ENCODE results near the gene ZNRF2.

ZNRF2 gene

GRCh38 chr7:30321089-30321881, 36.9 kb downstream of the ZNRF2 start:
- H3K4me3 ChIP-seq (ENCODE audit: low read depth, low read length) = no peak overlapping the region
- TF ChIP-seq CTCF (IDR thresholded peaks at IDR 0.05; ENCODE audit: low read depth, low read length) = no peak

GRCh38 chr7:30321882-30322192, 37.4 kb downstream of the ZNRF2 start:
- TF ChIP-seq CTCF (IDR thresholded peaks at IDR 0.05; ENCODE audit: low read depth, low read length) = no peak
- H3K4me3 ChIP-seq (ENCODE audit: low read depth, low read length) = no peak overlapping the region

- TF ChIP-seq CTCF (IDR thresholded peaks at IDR 0.05; ENCODE audit: low read depth, low read length) = no peak
- H3K4me3 ChIP-seq (ENCODE audit: low read depth, low read length) = no peak overlapping the region
Measured at GRCh38 chr7:30322271-30323005, 38.0 kb downstream of the ZNRF2 start.

- no peak overlapping the region for H3K4me3 ChIP-seq (ENCODE audit: low read depth, low read length)
- no peak for TF ChIP-seq CTCF (IDR thresholded peaks at IDR 0.05; ENCODE audit: low read depth, low read length)
Measured at GRCh38 chr7:30323006-30323355, 38.6 kb downstream of the ZNRF2 start.

- no peak overlapping the region for H3K4me3 ChIP-seq (ENCODE audit: low read depth, low read length)
- TF ChIP-seq CTCF (IDR thresholded peaks at IDR 0.05; ENCODE audit: low read depth, low read length) = no peak
Measured at GRCh38 chr7:30327813-30328212, 43.4 kb downstream of the ZNRF2 start.

GRCh38 chr7:30328381-30328780, 44.0 kb downstream of the ZNRF2 start:
- no peak overlapping the region for H3K4me3 ChIP-seq (ENCODE audit: low read depth, low read length)
- TF ChIP-seq CTCF (IDR thresholded peaks at IDR 0.05; ENCODE audit: low read depth, low read length) = no peak

- TF ChIP-seq CTCF (IDR thresholded peaks at IDR 0.05; ENCODE audit: low read depth, low read length) = no peak
- no peak overlapping the region for H3K4me3 ChIP-seq (ENCODE audit: low read depth, low read length)
Measured at GRCh38 chr7:30329716-30330115, 45.3 kb downstream of the ZNRF2 start.

Data from WI38 (cell line).